OCI-LY1 (cell line): ENCODE results near the gene BMPR1A.

ENCODE experiments used
- H2AFZ ChIP-seq: fragments of 200-600 bp; sonication (generic), shearing (Covaris generic); 2 replicates; pipeline ENCODE4 v1.6.0; 2014; ENCODE audit warnings: antibody characterized with exemption, mild to moderate bottlenecking, low read length
- H3F3A ChIP-seq: fragments of 200-600 bp; sonication (generic), shearing (Covaris generic); 2 replicates; pipeline ENCODE4 v1.6.0; 2014; ENCODE audit warnings: mild to moderate bottlenecking, antibody characterized with exemption, low read length, moderate library complexity; ENCODE audit not compliant: insufficient read depth
- H3K27ac ChIP-seq: fragments of 200-600 bp; sonication (generic); 2 replicates; pipeline ENCODE4 v1.5.1; 2014; ENCODE audit warnings: low read length, mixed run types, mild to moderate bottlenecking, low read depth; ENCODE audit not compliant: poor library complexity, severe bottlenecking
- H3K27me3 ChIP-seq: fragments of 200-600 bp; sonication (generic); 2 replicates; pipeline ENCODE4 v1.6.0; 2014; ENCODE audit warnings: antibody characterized with exemption, mild to moderate bottlenecking, low read length, moderate library complexity; ENCODE audit not compliant: insufficient read depth
- H3K36me3 ChIP-seq: fragments of 200-600 bp; sonication (generic); 2 replicates; pipeline ENCODE4 v1.6.1; 2014; ENCODE audit warnings: mild to moderate bottlenecking, antibody characterized with exemption, low read length, moderate library complexity, mixed read lengths; ENCODE audit not compliant: insufficient read depth
- H3K4me1 ChIP-seq: fragments of 200-600 bp; sonication (generic); 2 replicates; pipeline ENCODE4 v1.5.1; 2014; ENCODE audit warnings: mild to moderate bottlenecking, low read length, moderate library complexity; ENCODE audit not compliant: insufficient read depth, severe bottlenecking
- H3K4me2 ChIP-seq: fragments of 200-600 bp; sonication (generic), shearing (Covaris generic); 2 replicates; pipeline ENCODE4 v1.6.1; 2014; ENCODE audit warnings: low read length
- H3K4me3 ChIP-seq: fragments of 200-600 bp; sonication (generic); 2 replicates; pipeline ENCODE4 v1.5.1; 2014; ENCODE audit warnings: low read length, low read depth, mild to moderate bottlenecking, mixed read lengths; ENCODE audit not compliant: poor library complexity, severe bottlenecking
- H3K79me2 ChIP-seq: fragments of 200-600 bp; shearing (Covaris generic); 2 replicates; pipeline ENCODE4 v1.6.1; 2016; ENCODE audit warnings: mixed run types, low read length, mixed read lengths; ENCODE audit not compliant: insufficient read depth
- H3K9ac ChIP-seq: fragments of 200-600 bp; sonication (generic), shearing (Covaris generic); 2 replicates; pipeline ENCODE4 v1.6.1; 2014; ENCODE audit warnings: mild to moderate bottlenecking, low read length, mixed read lengths
- H3K9me2 ChIP-seq: fragments of 200-600 bp; sonication (generic), shearing (Covaris generic); 2 replicates; pipeline ENCODE4 v1.6.1; 2014; ENCODE audit warnings: low read depth, mild to moderate bottlenecking, low read length, mixed read lengths
- H3K9me3 ChIP-seq: fragments of 200-600 bp; shearing (Covaris generic); 2 replicates; pipeline ENCODE4 v1.6.1; 2014; ENCODE audit warnings: low read length, mixed read lengths
- H4K20me1 ChIP-seq: fragments of 200-600 bp; sonication (generic), shearing (Covaris generic); 2 replicates; pipeline ENCODE4 v1.6.0; 2016; ENCODE audit warnings: mild to moderate bottlenecking, low read length; ENCODE audit not compliant: insufficient read depth
- CTCF ChIP-seq: fragments of 200-600 bp; sonication (generic), shearing (Covaris generic); IDR thresholded peaks from 2 replicates; pipeline ENCODE4 v1.5.1; 2017; ENCODE audit warnings: mild to moderate bottlenecking, antibody characterized with exemption, low read length, moderate library complexity, mixed read lengths
- EZH2 ChIP-seq: fragments of 200-600 bp; sonication (generic), shearing (Covaris generic); IDR thresholded peaks from 2 replicates; pipeline ENCODE4 v1.8.0; 2017; ENCODE audit warnings: borderline replicate concordance, mixed run types, mild to moderate bottlenecking, antibody characterized with exemption, low read length, moderate library complexity, mixed read lengths

The BMPR1A gene

GRCh38 chr10:86730227-86730626, 26.2 kb upstream of the BMPR1A start:
- Histone ChIP-seq H3K9ac (no peak overlapping the region), H3K9me2 (no peaks in the 10 kb centered on the region)
- TF ChIP-seq CTCF (no peak), EZH2 (no peak)

GRCh38 chr10:86732771-86733170, 23.6 kb upstream of the BMPR1A start:
- Histone ChIP-seq H3K9me3 (no peaks in the 10 kb centered on the region), H3K27ac (no peak overlapping the region), H2AFZ (no peak overlapping the region), H3F3A (no peaks in the 10 kb centered on the region), H3K27me3 (no peaks in the 10 kb centered on the region; the same call in 1 of the 2 replicates), H3K4me1 (no peaks in the 10 kb centered on the region), H3K4me2 (no peak overlapping the region), H3K9me2 (no peaks in the 10 kb centered on the region), H3K9ac (no peak overlapping the region), H3K79me2 (no peaks in the 10 kb centered on the region), H4K20me1 (no peaks in the 10 kb centered on the region), H3K4me3 (no peak overlapping the region), H3K36me3 (no peaks in the 10 kb centered on the region)
- no peak for TF ChIP-seq CTCF
- TF ChIP-seq EZH2 = no peak

More at GRCh38 chr10:86730227-86730626, 26.2 kb upstream of the BMPR1A start:
- no peaks in the 10 kb centered on the region; the same call in 1 of the 2 replicates for H3K27me3 ChIP-seq
- H3K4me1 ChIP-seq = no peaks in the 10 kb centered on the region
- no peaks in the 10 kb centered on the region for H3K79me2 ChIP-seq
- H2AFZ ChIP-seq = no peak overlapping the region
- no peaks in the 10 kb centered on the region for H3F3A ChIP-seq
- no peaks in the 10 kb centered on the region for H3K36me3 ChIP-seq
- H3K27ac ChIP-seq = no peak overlapping the region
- no peak overlapping the region for H3K4me2 ChIP-seq
- H4K20me1 ChIP-seq = no peaks in the 10 kb centered on the region
- H3K9me3 ChIP-seq = no peaks in the 10 kb centered on the region
- no peak overlapping the region for H3K4me3 ChIP-seq

- Histone ChIP-seq H3K4me3 (no peak overlapping the region), H3K9me2 (no peaks in the 10 kb centered on the region), H3K4me1 (no peaks in the 10 kb centered on the region), H3K27me3 (no peaks in the 10 kb centered on the region; the same call in 1 of the 2 replicates), H3F3A (no peaks in the 10 kb centered on the region), H2AFZ (no peak overlapping the region), H3K36me3 (no peaks in the 10 kb centered on the region), H4K20me1 (no peaks in the 10 kb centered on the region), H3K27ac (no peak overlapping the region), H3K79me2 (no peaks in the 10 kb centered on the region), H3K9me3 (no peaks in the 10 kb centered on the region), H3K9ac (no peak overlapping the region), H3K4me2 (no peak overlapping the region)
- TF ChIP-seq EZH2 (no peak), CTCF (no peak)
Observed at GRCh38 chr10:86733260-86733671, 23.2 kb upstream of the BMPR1A start.
